A673 (cell line): ENCODE results near the gene SLC25A13. TPM values are rescaled to one million over a fixed set of nuclear protein-coding genes. Genes with fewer than 3 reads are reported as not detected.
"Not testable (repeated sequence)": the region's sequence is repeated elsewhere in the genome, so short reads cannot be mapped to it uniquely, and the experiment has no call there.

ENCODE experiments used
- Bru-seq: library from RNA; stranded (reverse); fragments of 400-500 nt; gene quantifications from one replicate; lab custom pipeline; 2021; lab: Mats Ljungman, UMichigan
- BruChase-seq, 2 experiments: library from RNA; stranded (reverse); fragments of 400-500 nt; gene quantifications; one replicate each; lab custom pipeline; 2021; lab: Mats Ljungman, UMichigan
- BruUV-seq: library from RNA; stranded (reverse); fragments of 400-500 nt; replicated peaks from 2 replicates; lab custom pipeline; 2021; lab: Mats Ljungman, UMichigan
- CTCF ChIA-PET: fragments of 300-600 bp; sonication (Branson Sonifier 250); formaldehyde crosslinking; loops from one replicate; lab custom pipeline; 2022; ENCODE audit warnings: antibody characterized with exemption; lab: Charles Lee
- POLR2A ChIA-PET: fragments of 300-600 bp; sonication (Branson Sonifier 250); formaldehyde crosslinking; loops from one replicate; lab custom pipeline; 2022; ENCODE audit warnings: antibody characterized with exemption; ENCODE audit not compliant: low non-redundant PET; lab: Charles Lee
- DNase-seq: peaks from one replicate; pipeline ENCODE4 v3.0.0-alpha.2; 2015; ENCODE audit warnings: low spot score
- H3K27ac ChIP-seq: fragments of 200-600 bp; sonication (generic); 2 replicates; pipeline ENCODE4 v1.5.1; 2016; ENCODE audit warnings: mixed run types, low read depth, mild to moderate bottlenecking, mixed read lengths, antibody characterized with exemption, low read length; ENCODE audit not compliant: poor library complexity, severe bottlenecking
- H3K27me3 ChIP-seq: fragments of 200-600 bp; sonication (generic); replicated peaks from 2 replicates; pipeline ENCODE4 v1.6.1; 2017; ENCODE audit warnings: mixed run types, low read depth, mild to moderate bottlenecking, mixed read lengths, antibody characterized with exemption, low read length; ENCODE audit not compliant: insufficient read depth, poor library complexity
- H3K36me3 ChIP-seq: fragments of 200-600 bp; sonication (generic); 2 replicates; pipeline ENCODE4 v1.6.1; 2016; ENCODE audit warnings: mixed run types, mild to moderate bottlenecking, mixed read lengths, antibody characterized with exemption, low read length; ENCODE audit not compliant: insufficient read depth, poor library complexity, severe bottlenecking
- H3K4me1 ChIP-seq: fragments of 200-600 bp; sonication (generic); 2 replicates; pipeline ENCODE4 v1.6.1; 2017; ENCODE audit warnings: mixed run types, mild to moderate bottlenecking, mixed read lengths, antibody characterized with exemption, low read length; ENCODE audit not compliant: insufficient read depth, poor library complexity, severe bottlenecking
- H3K4me3 ChIP-seq: fragments of 200-600 bp; sonication (generic); 2 replicates; pipeline ENCODE4 v1.5.1; 2016; ENCODE audit warnings: low read depth, mixed run types, mild to moderate bottlenecking, mixed read lengths, low read length; ENCODE audit not compliant: poor library complexity, severe bottlenecking
- H3K9me3 ChIP-seq: fragments of 200-600 bp; sonication (generic); 2 replicates; pipeline ENCODE4 v1.6.1; 2016; ENCODE audit warnings: mixed run types, low read depth, mild to moderate bottlenecking, mixed read lengths, antibody characterized with exemption, low read length; ENCODE audit not compliant: poor library complexity, severe bottlenecking
- CTCF ChIP-seq: fragments of 300-800, 200-600 bp; sonication (generic); conservative IDR thresholded peaks from 2 replicates; pipeline ENCODE4 v1.5.1; 2017; ENCODE audit warnings: low read depth, mild to moderate bottlenecking, antibody characterized with exemption, low read length, moderate library complexity, mixed read lengths
- EZH2 ChIP-seq: fragments of 200-600 bp; sonication (generic); IDR thresholded peaks from 2 replicates; pipeline ENCODE4 v1.6.1; 2017; ENCODE audit warnings: borderline replicate concordance, low read depth, mild to moderate bottlenecking, mixed read lengths, antibody characterized with exemption, low read length; ENCODE audit not compliant: poor library complexity, severe bottlenecking
- intact Hi-C: fragments of 100-400 bp; cut with micrococcal nuclease; formaldehyde crosslinking; loops from one replicate; pipeline ENCODE4 v1.10.0; 2022; ENCODE audit not compliant: unreplicated experiment
- long read RNA-seq: library from polyadenylated mRNA; stranded (forward); transcript quantifications from one replicate; pipeline ENCODE4 v2.0.0, GENCODE V29; 2022
- total RNA-seq: library from RNA; stranded (reverse); gene quantifications from 2 replicates; pipeline ENCODE4 v1.2.3, GENCODE V29; 2021

The SLC25A13 gene
- total RNA-seq: 22.7 and 24.9 TPM in 2 replicates
- percentile 71 among the genes with signal in this experiment for Bru-seq, nascent RNA
- BruChase-seq, experiment 1, labeled RNA remaining after a 2-hour chase: percentile 53 among the genes with signal in this experiment
- percentile 55 among the genes with signal in this experiment for BruChase-seq, experiment 2, labeled RNA remaining after a 6-hour chase
- long read RNA-seq, transcript SLC25A13-201 (18 exons, 3,136 nt): major isoform, 25 of 38 reads
- long read RNA-seq, partial matches to known transcripts: 3 of 38 reads
- long read RNA-seq, other reads (novel, unspliced or antisense): 8 of 38 reads

GRCh38 chr7:96321658-96322372 is at the start of gene SLC25A13:
Gene SLC25A13, minus strand, starts transcription at chr7:96322098. Its CDS starts 142 bp downstream, at chr7:96321956.
- H3K9me3 ChIP-seq: no peaks in the 10 kb centered on the region
- no peak for TF ChIP-seq CTCF
- TF ChIP-seq EZH2: no peak
- peak within 1 kb of the TSS; percentile 80 for H3K4me3 ChIP-seq
- BruUV-seq: no TSS peak
- H3K27ac ChIP-seq: peak within 1 kb of the TSS; percentile 94
- POLR2A ChIA-PET: no interaction called here
- CTCF ChIA-PET: no interaction called here
- no peaks in the 10 kb centered on the region for H3K36me3 ChIP-seq
- peaks cover 4% of the 10 kb centered on the region for H3K4me1 ChIP-seq
- intact Hi-C loops: loop anchor here (5.0 kb wide), 1 partner anchor 705 kb away; no protein-coding TSS in a partner anchor
- peak; percentile 63 for DNase-seq
- no peaks in the 10 kb centered on the region for H3K27me3 ChIP-seq

GRCh38 chr7:96365916-96366315 is 44.0 kb upstream of the SLC25A13 start:
- H3K4me3 ChIP-seq, intact Hi-C loops, H3K27me3 ChIP-seq, POLR2A ChIA-PET, BruUV-seq, H3K36me3 ChIP-seq, DNase-seq, H3K4me1 ChIP-seq, H3K9me3 ChIP-seq, CTCF ChIA-PET, H3K27ac ChIP-seq: not testable (repeated sequence)

GRCh38 chr7:96361116-96361857 is 39.4 kb upstream of the SLC25A13 start:
- peak; percentile 7 for DNase-seq
- intact Hi-C loops: no loop called here
- CTCF ChIA-PET: no interaction called here
- Histone ChIP-seq H3K4me3 (no peak overlapping the region), H3K36me3 (no peaks in the 10 kb centered on the region), H3K9me3 (no peaks in the 10 kb centered on the region), H3K27me3 (no peaks in the 10 kb centered on the region), H3K27ac (no peak overlapping the region), H3K4me1 (no peaks in the 10 kb centered on the region)
- TF ChIP-seq CTCF (no peak), EZH2 (no peak)
- POLR2A ChIA-PET: no interaction called here
- no TSS peak for BruUV-seq
